ENCODE data around the gene CFAP299. TPM values are rescaled to one million over a fixed set of nuclear protein-coding genes. Genes with fewer than 3 reads are reported as not detected.

The CFAP299 gene
- total and polyA plus RNA-seq, 2 experiments from 2014 or later: 0.24 to 1.4 TPM

DNA sequence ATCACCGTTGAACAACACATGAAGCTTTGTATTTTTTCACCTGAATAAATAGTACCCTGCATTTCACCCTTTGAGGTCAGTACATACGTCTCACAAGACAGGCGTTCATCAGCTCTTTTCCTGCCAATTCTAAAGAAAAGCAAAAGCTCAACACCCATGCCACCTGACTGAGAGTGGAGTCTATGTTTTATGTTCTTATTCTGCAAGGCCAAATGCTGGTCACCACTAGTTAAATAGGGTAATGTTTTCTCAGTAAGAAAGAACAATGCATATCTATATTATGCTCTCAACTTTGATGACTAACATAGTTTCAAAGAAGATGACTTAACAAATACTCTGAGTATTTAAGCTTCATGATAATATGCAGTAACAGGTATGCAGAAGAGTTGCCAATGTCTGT is 358.6 kb downstream of the CFAP299 start:
- Histone ChIP-seq H3K4me3 (no peak overlapping the region), H3K4me1 (ENCODE audit: low read depth) (no peaks in the 10 kb centered on the region), H3K27ac (no peak overlapping the region), H3K27me3 (no peaks in the 10 kb centered on the region), H3K36me3 (no peaks in the 10 kb centered on the region), H3K9me3 (ENCODE audit: low read depth) (no peaks in the 10 kb centered on the region)
- DNase-seq (ENCODE audit: low read depth in 1 of 2, low spot score in 1 of 2): no peak
- TF ChIP-seq, protein P1, sequence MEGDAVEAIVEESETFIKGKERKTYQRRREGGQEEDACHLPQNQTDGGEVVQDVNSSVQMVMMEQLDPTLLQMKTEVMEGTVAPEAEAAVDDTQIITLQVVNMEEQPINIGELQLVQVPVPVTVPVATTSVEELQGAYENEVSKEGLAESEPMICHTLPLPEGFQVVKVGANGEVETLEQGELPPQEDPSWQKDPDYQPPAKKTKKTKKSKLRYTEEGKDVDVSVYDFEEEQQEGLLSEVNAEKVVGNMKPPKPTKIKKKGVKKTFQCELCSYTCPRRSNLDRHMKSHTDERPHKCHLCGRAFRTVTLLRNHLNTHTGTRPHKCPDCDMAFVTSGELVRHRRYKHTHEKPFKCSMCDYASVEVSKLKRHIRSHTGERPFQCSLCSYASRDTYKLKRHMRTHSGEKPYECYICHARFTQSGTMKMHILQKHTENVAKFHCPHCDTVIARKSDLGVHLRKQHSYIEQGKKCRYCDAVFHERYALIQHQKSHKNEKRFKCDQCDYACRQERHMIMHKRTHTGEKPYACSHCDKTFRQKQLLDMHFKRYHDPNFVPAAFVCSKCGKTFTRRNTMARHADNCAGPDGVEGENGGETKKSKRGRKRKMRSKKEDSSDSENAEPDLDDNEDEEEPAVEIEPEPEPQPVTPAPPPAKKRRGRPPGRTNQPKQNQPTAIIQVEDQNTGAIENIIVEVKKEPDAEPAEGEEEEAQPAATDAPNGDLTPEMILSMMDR (IDR thresholded peaks at IDR 0.05; ENCODE audit: low read depth, low read length): no peak

DNA sequence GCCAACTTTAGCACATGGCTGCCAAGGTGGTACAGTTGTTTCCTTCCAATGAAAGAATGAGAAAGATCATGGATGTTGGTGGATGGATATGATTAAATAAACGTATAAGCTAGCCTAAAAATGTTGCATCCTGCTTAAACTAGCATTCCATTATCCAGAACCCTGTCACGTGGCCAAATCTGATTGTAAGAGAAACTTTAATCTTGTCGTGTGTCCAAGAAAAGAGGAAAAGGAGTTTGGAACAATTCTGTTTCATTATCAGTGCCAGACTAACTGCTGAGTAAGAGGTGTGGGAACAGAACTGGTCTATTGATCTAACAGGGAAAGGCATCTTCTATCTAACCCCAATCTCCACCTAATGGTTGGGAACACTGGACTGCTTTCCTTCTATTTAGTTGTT is 369.8 kb downstream of the CFAP299 start:
- H3K4me3 ChIP-seq: no peak overlapping the region
- H3K9me3 ChIP-seq (ENCODE audit: low read depth): no peaks in the 10 kb centered on the region
- no peak for DNase-seq (ENCODE audit: low read depth in 1 of 2, low spot score in 1 of 2)
- no peaks in the 10 kb centered on the region for H3K4me1 ChIP-seq (ENCODE audit: low read depth)
- H3K27me3 ChIP-seq: no peaks in the 10 kb centered on the region
- no peak overlapping the region for H3K27ac ChIP-seq
- TF ChIP-seq, protein P1 (IDR thresholded peaks at IDR 0.05; ENCODE audit: low read depth, low read length): no peak
- no peaks in the 10 kb centered on the region for H3K36me3 ChIP-seq

DNA sequence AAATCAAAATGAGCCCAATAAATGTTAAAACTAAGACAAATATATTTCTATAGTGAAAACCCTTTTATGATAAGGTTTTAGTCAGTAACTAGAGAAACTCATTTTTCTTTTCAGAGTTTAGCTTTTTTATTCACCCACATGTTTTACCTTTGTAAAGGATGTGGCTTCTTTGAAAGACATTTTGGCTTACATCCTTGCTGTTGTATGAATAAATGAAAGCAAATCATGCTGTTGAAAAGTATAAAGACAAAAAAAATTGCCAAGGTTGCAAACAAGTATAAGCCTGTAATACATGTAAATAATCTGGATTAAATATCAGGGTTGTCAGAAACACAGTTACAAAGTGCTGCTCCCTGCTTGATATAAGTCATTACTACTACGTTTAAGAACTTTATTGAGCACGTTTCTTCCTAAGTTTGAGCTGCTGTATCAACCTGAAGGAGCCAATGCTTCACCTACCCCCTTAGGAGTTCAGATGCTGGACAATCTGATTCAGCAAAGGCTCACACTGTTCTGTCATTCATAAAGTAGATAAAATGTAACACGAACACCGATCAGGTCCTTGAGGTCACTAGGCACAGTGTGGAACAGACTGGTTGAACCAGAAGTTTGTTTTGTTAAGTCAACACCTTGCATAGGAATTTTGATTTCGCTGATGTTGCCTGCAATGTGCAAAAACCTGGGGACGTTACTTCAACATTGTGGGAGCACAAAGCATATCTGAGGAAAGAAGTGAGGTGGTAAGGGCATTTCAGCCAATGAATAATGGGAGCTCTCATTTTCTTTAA is 373.7 kb downstream of the CFAP299 start:
- no peak overlapping the region for H3K27ac ChIP-seq
- no peaks in the 10 kb centered on the region for H3K9me3 ChIP-seq (ENCODE audit: low read depth)
- TF ChIP-seq, protein P1 (IDR thresholded peaks at IDR 0.05; ENCODE audit: low read depth, low read length): no peak
- no peak for DNase-seq (ENCODE audit: low read depth in 1 of 2, low spot score in 1 of 2)
- no peak overlapping the region for H3K4me3 ChIP-seq
- H3K4me1 ChIP-seq (ENCODE audit: low read depth): no peaks in the 10 kb centered on the region
- no peaks in the 10 kb centered on the region for H3K36me3 ChIP-seq
- no peaks in the 10 kb centered on the region for H3K27me3 ChIP-seq

DNA sequence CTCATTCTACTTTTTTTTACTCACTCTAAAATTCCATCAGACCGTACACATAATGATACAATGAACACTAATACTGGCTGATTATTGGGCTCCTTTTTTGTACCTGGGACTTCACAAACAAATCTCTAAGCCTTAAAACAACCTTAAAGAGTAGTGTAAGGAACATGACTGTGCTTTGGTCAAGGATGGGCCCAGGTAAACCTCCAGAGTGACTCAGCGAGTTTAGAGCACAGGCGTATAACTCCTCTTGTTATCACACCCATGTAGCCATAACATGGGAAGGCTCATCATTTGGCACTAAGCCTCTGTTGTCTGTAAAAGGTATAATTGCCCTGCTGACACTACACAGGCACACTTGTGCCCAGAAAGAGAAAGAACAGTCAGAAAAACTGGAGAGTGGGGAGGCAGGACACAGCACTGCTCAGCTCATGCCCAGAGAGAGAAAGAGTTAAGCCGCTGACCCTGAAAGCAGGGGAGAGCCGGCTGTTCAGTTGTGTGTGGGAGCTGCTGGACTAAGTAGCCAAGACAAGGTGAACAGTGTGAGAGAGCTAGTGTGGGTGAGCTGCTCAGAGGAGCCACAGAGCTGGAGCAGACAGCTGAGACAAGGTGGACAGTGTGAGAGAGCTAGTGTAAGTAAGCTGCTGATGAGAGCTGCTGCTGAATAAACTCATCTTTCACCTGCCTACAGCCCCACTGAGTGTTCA is 375.4 kb downstream of the CFAP299 start:
- H3K4me3 ChIP-seq: no peak overlapping the region
- H3K27me3 ChIP-seq: no peaks in the 10 kb centered on the region
- H3K9me3 ChIP-seq (ENCODE audit: low read depth): no peaks in the 10 kb centered on the region
- TF ChIP-seq, protein P1 (IDR thresholded peaks at IDR 0.05; ENCODE audit: low read depth, low read length): no peak
- no peaks in the 10 kb centered on the region for H3K4me1 ChIP-seq (ENCODE audit: low read depth)
- H3K36me3 ChIP-seq: no peaks in the 10 kb centered on the region
- DNase-seq (ENCODE audit: low read depth in 1 of 2, low spot score in 1 of 2): no peak
- H3K27ac ChIP-seq: no peak overlapping the region

DNA sequence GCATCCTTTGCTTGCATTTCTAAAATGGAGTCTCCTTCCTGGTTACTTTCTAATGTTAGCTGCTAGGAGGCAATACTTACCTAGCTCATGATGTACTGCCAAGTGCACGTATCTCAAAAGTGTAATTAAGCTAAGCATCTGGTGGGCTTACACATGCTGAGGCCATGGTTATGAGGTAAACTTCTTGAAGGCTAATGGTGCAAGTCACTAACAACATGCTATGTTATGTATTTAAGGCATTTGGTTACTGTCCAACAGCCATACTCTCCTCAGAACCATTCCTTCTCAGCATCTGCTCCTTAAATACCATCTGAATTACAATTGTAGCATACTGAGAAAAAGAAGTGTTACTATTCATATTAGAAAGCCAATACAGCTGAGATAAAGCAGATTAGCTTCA is 376.4 kb downstream of the CFAP299 start:
- no peaks in the 10 kb centered on the region for H3K4me1 ChIP-seq (ENCODE audit: low read depth)
- no peak overlapping the region for H3K27ac ChIP-seq
- TF ChIP-seq, protein P1 (IDR thresholded peaks at IDR 0.05; ENCODE audit: low read depth, low read length): no peak
- DNase-seq (ENCODE audit: low read depth in 1 of 2, low spot score in 1 of 2): no peak
- H3K27me3 ChIP-seq: no peaks in the 10 kb centered on the region
- H3K36me3 ChIP-seq: no peaks in the 10 kb centered on the region
- H3K4me3 ChIP-seq: no peak overlapping the region
- no peaks in the 10 kb centered on the region for H3K9me3 ChIP-seq (ENCODE audit: low read depth)
